Astrocyte (in vitro differentiated cells and primary cell): Measurements from ENCODE around the gene HJURP. TPM values are rescaled to one million over a fixed set of nuclear protein-coding genes. Genes with fewer than 3 reads are reported as not detected.

Experiments used
- DNase-seq: peaks from one replicate; pipeline ENCODE4 v3.0.0-alpha.2; 2010; ENCODE audit warnings: low read depth
- FAIRE-seq: peaks from 2 replicates; lab custom pipeline; 2011; peaks lifted over from hg19 to GRCh38; lab: Jason Lieb, UNC
- H2AFZ ChIP-seq: 2 replicates; pipeline ENCODE4 v1.6.0; 2012; ENCODE audit warnings: low read depth, low read length, inconsistent platforms
- H3K27ac ChIP-seq: 2 replicates; pipeline ENCODE4 v1.5.1; 2011; ENCODE audit warnings: low read depth, low read length, inconsistent platforms
- H3K27me3 ChIP-seq: 2 replicates; pipeline ENCODE4 v1.6.0; 2011; ENCODE audit warnings: low read length, inconsistent platforms; ENCODE audit not compliant: insufficient read depth
- H3K36me3 ChIP-seq: 2 replicates; pipeline ENCODE4 v1.5.1; 2011; ENCODE audit warnings: low read length, inconsistent platforms; ENCODE audit not compliant: insufficient read depth
- H3K4me1 ChIP-seq: 2 replicates; pipeline ENCODE4 v1.5.1; 2011; ENCODE audit warnings: low read length, inconsistent platforms; ENCODE audit not compliant: insufficient read depth
- H3K4me2 ChIP-seq: 2 replicates; pipeline ENCODE4 v1.6.0; 2012; ENCODE audit warnings: low read length, inconsistent platforms
- H3K4me3 ChIP-seq: 2 replicates; pipeline ENCODE4 v1.5.1; 2011; ENCODE audit warnings: low read depth, mild to moderate bottlenecking, low read length, inconsistent platforms; ENCODE audit not compliant: insufficient read depth
- H3K79me2 ChIP-seq: 2 replicates; pipeline ENCODE4 v1.6.0; 2012; ENCODE audit warnings: mild to moderate bottlenecking, low read length, inconsistent platforms; ENCODE audit not compliant: insufficient read depth
- H3K9ac ChIP-seq: 2 replicates; pipeline ENCODE4 v1.6.0; 2012; ENCODE audit warnings: mild to moderate bottlenecking, low read length, inconsistent platforms
- H3K9me3 ChIP-seq: 2 replicates; pipeline ENCODE4 v1.5.1; 2012; ENCODE audit warnings: low read depth, mild to moderate bottlenecking, low read length, inconsistent platforms; ENCODE audit not compliant: insufficient read depth
- H4K20me1 ChIP-seq: 2 replicates; pipeline ENCODE4 v1.6.0; 2012; ENCODE audit warnings: low read length, inconsistent platforms; ENCODE audit not compliant: insufficient read depth
- H3K27ac Mint-ChIP-seq: one replicate; pipeline ENCODE4 v1.8.0; 2021; ENCODE audit warnings: mild to moderate bottlenecking, mixed read lengths; ENCODE audit not compliant: unreplicated experiment
- H3K27me3 Mint-ChIP-seq: one replicate; pipeline ENCODE4 v1.8.0; 2021; ENCODE audit warnings: low read depth, mixed read lengths; ENCODE audit not compliant: unreplicated experiment
- H3K36me3 Mint-ChIP-seq: one replicate; pipeline ENCODE4 v1.8.0; 2021; ENCODE audit warnings: low read depth, mixed read lengths; ENCODE audit not compliant: unreplicated experiment
- H3K4me1 Mint-ChIP-seq: one replicate; pipeline ENCODE4 v1.8.0; 2021; ENCODE audit warnings: low read depth, mixed read lengths; ENCODE audit not compliant: unreplicated experiment
- H3K4me3 Mint-ChIP-seq: one replicate; pipeline ENCODE4 v1.8.0; 2021; ENCODE audit warnings: mild to moderate bottlenecking, moderate library complexity, mixed read lengths; ENCODE audit not compliant: unreplicated experiment
- H3K9me3 Mint-ChIP-seq: one replicate; pipeline ENCODE4 v1.8.0; 2021; ENCODE audit warnings: mild to moderate bottlenecking, mixed read lengths; ENCODE audit not compliant: unreplicated experiment
- EZH2 ChIP-seq: IDR thresholded peaks from 2 replicates; pipeline ENCODE4 v1.6.1; 2012; ENCODE audit warnings: mild to moderate bottlenecking, low read length, inconsistent platforms; ENCODE audit not compliant: insufficient read depth
- total RNA-seq: library from RNA; stranded (reverse); gene quantifications from 2 replicates; pipeline ENCODE4 v1.2.1, GENCODE V29; 2021
- TF ChIP-seq, protein P1 (sequence below): IDR thresholded peaks from 2 replicates; pipeline ENCODE4 v1.5.1; 2011; ENCODE audit warnings: low read depth, mild to moderate bottlenecking, inconsistent platforms, low read length, moderate library complexity; ENCODE audit not compliant: insufficient read depth

The HJURP gene
- total RNA-seq, 1 donor from 2014 or later = 5.9 TPM

DNA sequence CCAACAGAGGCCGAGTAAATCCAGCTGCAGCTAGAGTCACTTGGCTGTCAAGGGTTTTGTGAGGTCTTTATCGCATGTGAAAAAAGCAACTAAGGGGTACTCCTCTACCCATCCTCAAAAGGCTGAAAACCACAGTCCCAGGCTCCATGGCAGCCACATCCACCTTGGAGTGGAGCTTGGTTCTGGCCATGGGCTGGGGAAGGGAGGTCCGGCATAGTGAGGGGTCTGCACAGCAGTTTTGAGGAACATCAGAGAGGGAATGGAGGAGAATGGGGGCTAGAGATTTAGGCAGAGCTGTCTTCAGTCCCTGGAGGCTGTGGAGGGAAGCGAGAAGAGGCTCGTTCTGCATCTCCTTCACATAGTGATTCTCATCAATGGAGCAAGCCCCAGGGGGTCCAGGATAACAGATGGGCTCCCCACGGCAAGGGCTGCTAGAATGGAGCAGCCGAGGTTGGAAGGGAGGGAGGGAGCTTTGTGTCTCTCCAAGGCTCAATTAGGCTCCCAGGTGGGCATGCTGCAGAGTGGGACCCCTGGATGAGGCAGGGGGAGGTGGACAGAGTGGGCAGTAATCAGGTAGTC is 55.2 kb downstream of the HJURP start:
- H3K27ac ChIP-seq = no peak overlapping the region
- H3K4me3 Mint-ChIP-seq = no peak overlapping the region
- no peak for FAIRE-seq

GRCh38 chr2:233798335-233799086 is 55.8 kb downstream of the HJURP start:
- no peak for DNase-seq

More for the DNA sequence above, 55.2 kb downstream of the HJURP start:
- no peaks in the 10 kb centered on the region for H4K20me1 ChIP-seq
- H3K9ac ChIP-seq = no peak overlapping the region
- no peak overlapping the region for H2AFZ ChIP-seq
- peaks cover 4% of the 10 kb centered on the region for H3K4me1 Mint-ChIP-seq
- peaks cover 5% of the 10 kb centered on the region for H3K4me1 ChIP-seq
- H3K36me3 Mint-ChIP-seq = no peaks in the 10 kb centered on the region
- H3K4me3 ChIP-seq = no peak overlapping the region
- H3K9me3 ChIP-seq = no peaks in the 10 kb centered on the region
- H3K27me3 Mint-ChIP-seq = peaks cover 34% of the 10 kb centered on the region
- no peaks in the 10 kb centered on the region for H3K27me3 ChIP-seq
- no peaks in the 10 kb centered on the region for H3K79me2 ChIP-seq
- H3K4me2 ChIP-seq = no peak overlapping the region
- H3K27ac Mint-ChIP-seq = no peak overlapping the region
- H3K36me3 ChIP-seq = no peaks in the 10 kb centered on the region
- TF ChIP-seq, protein P1, sequence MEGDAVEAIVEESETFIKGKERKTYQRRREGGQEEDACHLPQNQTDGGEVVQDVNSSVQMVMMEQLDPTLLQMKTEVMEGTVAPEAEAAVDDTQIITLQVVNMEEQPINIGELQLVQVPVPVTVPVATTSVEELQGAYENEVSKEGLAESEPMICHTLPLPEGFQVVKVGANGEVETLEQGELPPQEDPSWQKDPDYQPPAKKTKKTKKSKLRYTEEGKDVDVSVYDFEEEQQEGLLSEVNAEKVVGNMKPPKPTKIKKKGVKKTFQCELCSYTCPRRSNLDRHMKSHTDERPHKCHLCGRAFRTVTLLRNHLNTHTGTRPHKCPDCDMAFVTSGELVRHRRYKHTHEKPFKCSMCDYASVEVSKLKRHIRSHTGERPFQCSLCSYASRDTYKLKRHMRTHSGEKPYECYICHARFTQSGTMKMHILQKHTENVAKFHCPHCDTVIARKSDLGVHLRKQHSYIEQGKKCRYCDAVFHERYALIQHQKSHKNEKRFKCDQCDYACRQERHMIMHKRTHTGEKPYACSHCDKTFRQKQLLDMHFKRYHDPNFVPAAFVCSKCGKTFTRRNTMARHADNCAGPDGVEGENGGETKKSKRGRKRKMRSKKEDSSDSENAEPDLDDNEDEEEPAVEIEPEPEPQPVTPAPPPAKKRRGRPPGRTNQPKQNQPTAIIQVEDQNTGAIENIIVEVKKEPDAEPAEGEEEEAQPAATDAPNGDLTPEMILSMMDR = no peak
- TF ChIP-seq EZH2 = no peak
- H3K9me3 Mint-ChIP-seq = peaks cover 4% of the 10 kb centered on the region
- DNase-seq = no peak

More at GRCh38 chr2:233798335-233799086, 55.8 kb downstream of the HJURP start:
- no peak overlapping the region for H3K27ac ChIP-seq
- peaks cover 5% of the 10 kb centered on the region for H3K4me1 ChIP-seq
- H3K4me2 ChIP-seq = no peak overlapping the region
- no peak overlapping the region for H3K27ac Mint-ChIP-seq
- no peaks in the 10 kb centered on the region for H3K36me3 Mint-ChIP-seq
- H3K79me2 ChIP-seq = no peaks in the 10 kb centered on the region
- H2AFZ ChIP-seq = no peak overlapping the region
- H3K9me3 ChIP-seq = no peaks in the 10 kb centered on the region
- peaks cover 4% of the 10 kb centered on the region for H3K9me3 Mint-ChIP-seq
- TF ChIP-seq EZH2 = no peak
- TF ChIP-seq, protein P1 = no peak
- H3K4me3 Mint-ChIP-seq = no peak overlapping the region
- H3K27me3 Mint-ChIP-seq = peaks cover 28% of the 10 kb centered on the region
- H3K36me3 ChIP-seq = no peaks in the 10 kb centered on the region
- no peaks in the 10 kb centered on the region for H3K27me3 ChIP-seq
- no peak for FAIRE-seq
- no peaks in the 10 kb centered on the region for H4K20me1 ChIP-seq
- no peak overlapping the region for H3K9ac ChIP-seq
- no peak overlapping the region for H3K4me3 ChIP-seq
- H3K4me1 Mint-ChIP-seq = peaks cover 4% of the 10 kb centered on the region
